ENCODE results near the gene SPIRE2. TPM values are rescaled to one million over a fixed set of nuclear protein-coding genes. Genes with fewer than 3 reads are reported as not detected.

SPIRE2 gene
- total and polyA plus RNA-seq, 9 donors = 0.95 to 28.7 (median 2.9) TPM

DNA sequence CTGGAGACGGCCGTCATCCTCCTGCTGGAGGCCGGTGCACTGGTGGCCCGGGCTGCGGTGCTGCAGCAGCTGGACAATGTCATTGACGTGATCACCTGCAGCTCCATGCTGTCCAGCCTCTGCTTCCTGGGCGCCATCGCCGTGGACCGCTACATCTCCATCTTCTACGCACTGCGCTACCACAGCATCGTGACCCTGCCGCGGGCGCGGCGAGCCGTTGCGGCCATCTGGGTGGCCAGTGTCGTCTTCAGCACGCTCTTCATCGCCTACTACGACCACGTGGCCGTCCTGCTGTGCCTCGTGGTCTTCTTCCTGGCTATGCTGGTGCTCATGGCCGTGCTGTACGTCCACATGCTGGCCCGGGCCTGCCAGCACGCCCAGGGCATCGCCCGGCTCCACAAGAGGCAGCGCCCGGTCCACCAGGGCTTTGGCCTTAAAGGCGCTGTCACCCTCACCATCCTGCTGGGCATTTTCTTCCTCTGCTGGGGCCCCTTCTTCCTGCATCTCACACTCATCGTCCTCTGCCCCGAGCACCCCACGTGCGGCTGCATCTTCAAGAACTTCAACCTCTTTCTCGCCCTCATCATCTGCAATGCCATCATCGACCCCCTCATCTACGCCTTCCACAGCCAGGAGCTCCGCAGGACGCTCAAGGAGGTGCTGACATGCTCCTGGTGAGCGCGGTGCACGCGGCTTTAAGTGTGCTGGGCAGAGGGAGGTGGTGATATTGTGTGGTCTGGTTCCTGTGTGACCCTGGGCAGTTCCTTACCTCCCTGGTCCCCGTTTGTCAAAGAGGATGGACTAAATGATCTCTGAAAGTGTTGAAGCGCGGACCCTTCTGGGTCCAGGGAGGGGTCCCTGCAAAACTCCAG, 91.5 kb downstream of the SPIRE2 start:
- peaks cover 4% of the 10 kb centered on the region for H3K27me3 ChIP-seq
- H3K36me3 ChIP-seq = no peaks in the 10 kb centered on the region
- DNase-seq = no peak
- peaks cover 12% of the 10 kb centered on the region for H3K4me1 ChIP-seq (ENCODE audit: insufficient read depth)
- no peak overlapping the region for H3K4me3 ChIP-seq
- no peaks in the 10 kb centered on the region for H3K9me3 ChIP-seq
- TF ChIP-seq CTCF (IDR thresholded peaks at IDR 0.05) (no peak), POLR2A (IDR thresholded peaks at IDR 0.05) (no peak), EP300 (IDR thresholded peaks at IDR 0.05) (no peak)
- intact Hi-C loops (cut with DNase I) = no loop called here
- 88 to 91% (median 90%) methylated on average over 52 of the region's 52 CpGs for WGBS, 3 donors
- no peak overlapping the region for H3K27ac ChIP-seq

GRCh38 chr16:89920723-89921122, 92.4 kb downstream of the SPIRE2 start:
- no peak overlapping the region for H3K27ac ChIP-seq
- H3K27me3 ChIP-seq = peaks cover 4% of the 10 kb centered on the region
- H3K36me3 ChIP-seq = no peaks in the 10 kb centered on the region
- no peak overlapping the region for H3K4me3 ChIP-seq
- DNase-seq = no peak
- no peak for TF ChIP-seq CTCF (IDR thresholded peaks at IDR 0.05)
- intact Hi-C loops (cut with DNase I) = no loop called here
- peaks cover 12% of the 10 kb centered on the region for H3K4me1 ChIP-seq (ENCODE audit: insufficient read depth)
- H3K9me3 ChIP-seq = no peaks in the 10 kb centered on the region
- WGBS, 3 donors = 49 to 56% (median 51%) methylated on average over 6 of the region's 6 CpGs

Other genes with a start within 250 kb of the SPIRE2 start
- gene DPEP1, start 214.8 kb upstream of the SPIRE2 start, total RNA-seq = 1 to 10 TPM in 3 of 7 donors, under 1 TPM in 3, not detected in 1; 0.30 to 5.7 (median 1.3) TPM
- 1 to 10 TPM in 1 of 2 donors, under 1 TPM in 1; 0.35 to 3.3 TPM for gene DPEP1, start 214.8 kb upstream of the SPIRE2 start, polyA plus RNA-seq
- gene CHMP1A, start 170.8 kb upstream of the SPIRE2 start, total RNA-seq = 10 to 100 TPM; 36.0 to 76.8 (median 54.2) TPM
- gene CHMP1A, start 170.8 kb upstream of the SPIRE2 start, polyA plus RNA-seq = 10 to 100 TPM; 13.2 to 49.2 TPM
- 1 to 10 TPM; 1.5 to 8.2 (median 5.8) TPM for gene SPATA33, start 170.6 kb upstream of the SPIRE2 start, total RNA-seq
- gene SPATA33, start 170.6 kb upstream of the SPIRE2 start, polyA plus RNA-seq = 1 to 10 TPM; 3.4 to 3.7 TPM
- 10 to 100 TPM; 22.8 to 62.1 (median 51.9) TPM for gene CDK10, start 141.8 kb upstream of the SPIRE2 start, total RNA-seq
- gene CDK10, start 141.8 kb upstream of the SPIRE2 start, polyA plus RNA-seq = 10 to 100 TPM; 16.9 to 54.5 TPM
- gene SPATA2L, start 126.8 kb upstream of the SPIRE2 start, total RNA-seq = 10 to 100 TPM in 4 of 7 donors, 1 to 10 TPM in 3; 3.6 to 29.8 (median 11.1) TPM
- gene SPATA2L, start 126.8 kb upstream of the SPIRE2 start, polyA plus RNA-seq = 1 to 10 TPM in 1 of 2 donors, under 1 TPM in 1; 0.42 to 4.8 TPM
- gene VPS9D1, start 107.6 kb upstream of the SPIRE2 start, total RNA-seq = 10 to 100 TPM in 4 of 7 donors, 1 to 10 TPM in 3; 4.2 to 15.5 (median 10.0) TPM
- 1 to 10 TPM in 1 of 2 donors, under 1 TPM in 1; 0.50 to 9.7 TPM for gene VPS9D1, start 107.6 kb upstream of the SPIRE2 start, polyA plus RNA-seq
- gene ZNF276, start 106.9 kb upstream of the SPIRE2 start, total RNA-seq = 10 to 100 TPM; 21.7 to 39.9 (median 28.3) TPM
- 10 to 100 TPM in 1 of 2 donors, 1 to 10 TPM in 1; 7.1 to 25.2 TPM for gene ZNF276, start 106.9 kb upstream of the SPIRE2 start, polyA plus RNA-seq
- gene FANCA, start 11.8 kb upstream of the SPIRE2 start, total RNA-seq = 1 to 10 TPM in 6 of 7 donors, under 1 TPM in 1; 0.91 to 7.6 (median 5.1) TPM
- 1 to 10 TPM; 2.0 to 2.2 TPM for gene FANCA, start 11.8 kb upstream of the SPIRE2 start, polyA plus RNA-seq
- 100 to 1,000 TPM; 132 to 210 (median 185) TPM for gene TCF25, start 45.1 kb downstream of the SPIRE2 start, total RNA-seq
- gene TCF25, start 45.1 kb downstream of the SPIRE2 start, polyA plus RNA-seq = 100 to 1,000 TPM; 122 to 186 TPM
- gene MC1R, start 90.4 kb downstream of the SPIRE2 start, total RNA-seq = 1 to 10 TPM; 3.6 to 8.5 (median 6.2) TPM
- gene MC1R, start 90.4 kb downstream of the SPIRE2 start, polyA plus RNA-seq = 1 to 10 TPM in 1 of 2 donors, under 1 TPM in 1; 0.42 to 4.4 TPM
- 10 to 100 TPM in 1 of 7 donors, 1 to 10 TPM in 5, under 1 TPM in 1; 0.73 to 22.6 (median 2.5) TPM for gene TUBB3, start 94.9 kb downstream of the SPIRE2 start, total RNA-seq
- 1 to 10 TPM; 1.4 to 2.7 TPM for gene TUBB3, start 94.9 kb downstream of the SPIRE2 start, polyA plus RNA-seq
- 10 to 100 TPM; 37.8 to 64.4 (median 53.3) TPM for gene DEF8, start 120.3 kb downstream of the SPIRE2 start, total RNA-seq
- gene DEF8, start 120.3 kb downstream of the SPIRE2 start, polyA plus RNA-seq = 10 to 100 TPM; 17.9 to 44.4 TPM
- gene DBNDD1, start 191.0 kb downstream of the SPIRE2 start, total RNA-seq = 1 to 10 TPM; 1.3 to 6.2 (median 2.5) TPM
- 1 to 10 TPM in 1 of 2 donors, under 1 TPM in 1; 0.97 to 1.5 TPM for gene DBNDD1, start 191.0 kb downstream of the SPIRE2 start, polyA plus RNA-seq
- not detected for gene PRDM7, start 248.9 kb downstream of the SPIRE2 start, total RNA-seq
- not detected for gene PRDM7, start 248.9 kb downstream of the SPIRE2 start, polyA plus RNA-seq